COLO668 (cell line): Measurements from ENCODE around the gene CD40LG.

Experiments
- DNase-seq: peaks from one replicate; lab custom pipeline; 2025; ENCODE audit not compliant: unreplicated experiment; lab: John Stamatoyannopoulos, UW

Gene CD40LG

DNA sequence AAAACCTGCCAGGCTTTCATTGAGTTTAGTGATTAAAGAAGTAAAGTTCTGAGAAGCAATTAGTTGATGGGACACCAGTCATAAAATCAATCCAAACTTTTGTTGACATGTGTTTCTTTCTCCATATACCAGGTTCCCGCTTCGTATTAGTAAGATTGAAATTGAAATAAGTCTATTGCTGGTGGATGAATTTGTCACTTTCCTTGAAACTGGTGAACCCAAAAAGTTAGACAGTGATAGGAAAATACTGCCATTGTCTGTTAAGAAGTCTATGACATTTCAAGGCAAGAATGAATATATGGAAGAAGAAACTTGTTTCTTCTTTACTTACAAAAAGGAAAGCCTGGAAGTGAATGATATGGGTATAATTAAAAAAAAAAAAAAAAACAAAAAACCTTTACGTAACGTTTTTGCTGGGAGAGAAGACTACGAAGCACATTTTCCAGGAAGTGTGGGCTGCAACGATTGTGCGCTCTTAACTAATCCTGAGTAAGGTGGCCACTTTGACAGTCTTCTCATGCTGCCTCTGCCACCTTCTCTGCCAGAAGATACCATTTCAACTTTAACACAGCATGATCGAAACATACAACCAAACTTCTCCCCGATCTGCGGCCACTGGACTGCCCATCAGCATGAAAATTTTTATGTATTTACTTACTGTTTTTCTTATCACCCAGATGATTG lies at the start of gene CD40LG:
TSS of gene CD40LG (plus strand) at position 482 of the 684 bp plus-strand sequence. CDS start at position 573, 91 bp downstream.
- no peak for DNase-seq

DNA sequence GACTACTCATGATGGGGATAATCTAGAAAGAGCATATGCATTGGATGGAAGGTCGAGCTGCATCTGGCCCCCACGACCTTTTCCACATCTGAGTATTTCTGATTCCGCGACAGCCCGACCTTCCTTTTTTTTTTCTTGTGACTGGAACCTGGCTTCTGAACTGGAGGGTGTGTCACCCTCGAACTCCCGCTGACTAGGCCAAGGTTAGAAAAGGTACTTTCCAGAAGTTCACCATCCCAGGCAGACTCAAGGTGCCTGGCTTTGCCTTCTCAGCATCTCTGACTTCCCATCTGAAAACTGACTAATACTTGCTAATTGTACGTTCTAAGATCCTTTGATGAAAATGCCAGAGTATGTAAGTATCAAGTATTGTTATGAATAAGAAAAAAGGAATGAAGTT lies 49.3 kb upstream of the CD40LG start:
- no peak for DNase-seq

- DNase-seq: no peak
Observed at GRCh38 chrX:136600059-136600458, 47.9 kb upstream of the CD40LG start.

DNA sequence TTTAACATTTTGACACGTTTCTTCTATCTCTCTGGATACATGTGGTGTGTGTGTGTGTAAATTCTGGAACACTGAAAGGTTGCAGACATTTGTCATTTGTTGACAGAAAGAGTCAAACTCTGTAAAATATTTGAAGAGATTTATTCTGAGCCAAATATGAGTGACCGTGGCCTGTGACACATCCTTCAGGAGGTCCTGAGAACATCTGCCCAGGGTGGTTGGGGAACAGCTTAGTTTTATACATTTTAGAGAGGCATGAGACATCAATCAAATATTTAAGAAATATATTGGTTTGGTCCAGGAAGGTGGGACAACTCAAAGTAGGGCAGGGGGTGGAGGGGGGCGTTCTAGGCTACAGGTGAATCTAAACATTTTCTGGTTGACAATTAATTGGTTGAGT lies 40.7 kb upstream of the CD40LG start:
- no peak for DNase-seq

DNA sequence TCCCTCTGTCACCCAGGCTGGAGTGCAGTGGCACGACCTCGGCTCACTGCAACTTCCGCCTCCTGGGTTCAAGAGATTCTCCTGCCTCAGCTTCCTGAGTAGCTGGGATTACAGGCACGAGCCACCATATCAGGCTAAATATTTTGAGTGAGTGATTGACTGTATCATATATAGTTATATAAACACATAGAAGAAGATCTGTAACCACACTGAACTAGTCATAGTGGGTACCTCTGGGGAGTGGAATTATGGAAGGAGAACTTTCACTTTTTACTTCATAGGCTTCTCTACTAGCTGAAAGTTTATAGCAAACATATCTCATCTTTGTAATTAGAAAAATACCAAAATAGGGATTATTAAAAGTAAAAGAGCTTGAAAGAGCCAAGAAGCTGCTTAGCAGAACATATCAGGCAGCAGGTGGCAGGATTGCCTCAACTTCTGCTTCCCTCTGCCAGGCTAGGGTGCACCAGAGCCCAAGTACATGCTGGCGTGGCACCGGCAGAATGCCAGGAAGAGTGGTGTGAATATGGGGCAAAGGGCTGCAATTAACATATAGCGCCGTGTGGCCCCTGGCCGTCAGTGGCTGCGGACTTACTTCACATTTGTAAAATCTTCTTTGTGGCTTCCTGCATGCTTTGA lies 39.5 kb upstream of the CD40LG start:
- peak; percentile 0 for DNase-seq

- no peak for DNase-seq
Observed at GRCh38 chrX:136616987-136617685, 30.8 kb upstream of the CD40LG start.

GRCh38 chrX:136619899-136620505 lies 28.0 kb upstream of the CD40LG start:
- no peak for DNase-seq

- DNase-seq: no peak
Observed at GRCh38 chrX:136620780-136621179, 27.2 kb upstream of the CD40LG start.

DNA sequence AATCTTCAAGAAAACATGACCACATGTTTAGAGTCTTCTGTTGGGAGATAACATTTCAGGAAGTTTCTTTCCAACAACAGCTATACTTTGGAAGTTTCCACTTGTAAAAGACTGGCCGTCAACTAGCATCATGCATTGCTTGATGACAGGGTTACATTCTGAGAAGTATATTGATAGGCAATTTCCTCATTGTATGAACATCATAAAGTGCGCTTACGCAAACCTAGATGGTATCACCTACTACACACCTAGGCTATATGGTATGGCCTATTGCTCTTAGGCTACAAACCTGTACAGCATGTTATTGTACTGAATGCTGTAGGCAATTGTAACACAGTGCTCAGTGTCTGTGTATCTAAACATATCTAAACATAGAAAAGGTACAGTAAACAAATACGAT lies 25.4 kb upstream of the CD40LG start:
- no peak for DNase-seq

DNA sequence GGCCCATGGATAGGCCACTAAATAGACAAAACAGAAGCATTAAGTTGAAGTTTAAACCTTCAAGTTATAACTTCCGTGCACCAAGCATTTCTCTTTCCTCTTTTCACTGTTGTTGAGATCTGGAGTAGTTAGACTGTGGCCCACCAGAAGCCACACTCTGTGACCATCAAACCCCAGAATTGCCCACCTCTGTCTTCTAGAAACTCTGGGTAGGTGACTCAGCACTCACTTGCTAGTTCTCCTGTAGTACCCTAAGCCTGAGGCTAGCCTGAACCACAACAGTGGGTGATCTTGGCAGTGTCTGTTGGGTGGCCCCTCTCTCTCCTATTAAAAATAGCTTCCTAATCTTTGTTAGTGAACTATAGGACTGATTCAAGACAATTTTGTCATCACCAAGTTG lies 24.6 kb upstream of the CD40LG start:
- DNase-seq: no peak

DNA sequence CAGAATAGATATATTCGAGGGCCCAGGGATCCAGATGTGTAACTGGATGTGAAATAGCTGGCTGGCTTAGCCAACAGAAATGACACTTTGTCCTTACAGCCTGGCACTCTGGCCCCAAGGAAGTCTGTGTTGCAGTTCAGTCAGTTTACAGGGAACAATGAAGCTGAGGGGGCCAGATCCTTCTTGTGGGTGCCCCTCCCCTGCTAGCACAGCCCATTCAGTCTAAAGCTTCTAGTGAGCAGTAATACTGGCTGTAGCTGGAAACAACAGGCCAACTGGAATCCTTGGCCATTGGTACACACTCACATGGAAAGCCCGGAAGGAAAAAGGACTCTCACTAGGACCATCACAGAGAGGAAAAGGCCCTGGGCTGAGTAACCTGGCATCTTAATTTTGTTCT lies 22.7 kb upstream of the CD40LG start:
- no peak for DNase-seq

- DNase-seq: no peak
Observed at GRCh38 chrX:136626237-136626636, 21.7 kb upstream of the CD40LG start.

DNA sequence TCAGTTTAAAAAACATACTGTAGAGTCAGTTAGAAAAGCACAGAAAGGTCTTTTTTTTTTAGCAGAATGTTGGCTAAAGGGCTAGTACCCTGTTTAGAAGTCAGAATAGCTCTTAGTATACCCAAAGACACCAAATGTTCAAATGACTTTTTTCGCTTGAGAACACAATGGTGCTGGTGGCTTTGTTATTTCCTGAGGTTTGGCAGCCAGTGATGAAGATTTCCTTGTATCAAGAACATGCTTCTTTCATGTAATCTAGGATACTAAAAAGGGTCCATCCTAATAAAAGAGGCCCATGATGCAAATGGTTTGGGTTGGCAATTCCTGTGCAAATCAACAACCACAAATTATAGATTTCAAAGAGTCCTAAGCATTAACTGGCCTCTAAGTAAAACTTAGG lies 21.1 kb upstream of the CD40LG start:
- no peak for DNase-seq

GRCh38 chrX:136627409-136627808 lies 20.5 kb upstream of the CD40LG start:
- DNase-seq: no peak

DNA sequence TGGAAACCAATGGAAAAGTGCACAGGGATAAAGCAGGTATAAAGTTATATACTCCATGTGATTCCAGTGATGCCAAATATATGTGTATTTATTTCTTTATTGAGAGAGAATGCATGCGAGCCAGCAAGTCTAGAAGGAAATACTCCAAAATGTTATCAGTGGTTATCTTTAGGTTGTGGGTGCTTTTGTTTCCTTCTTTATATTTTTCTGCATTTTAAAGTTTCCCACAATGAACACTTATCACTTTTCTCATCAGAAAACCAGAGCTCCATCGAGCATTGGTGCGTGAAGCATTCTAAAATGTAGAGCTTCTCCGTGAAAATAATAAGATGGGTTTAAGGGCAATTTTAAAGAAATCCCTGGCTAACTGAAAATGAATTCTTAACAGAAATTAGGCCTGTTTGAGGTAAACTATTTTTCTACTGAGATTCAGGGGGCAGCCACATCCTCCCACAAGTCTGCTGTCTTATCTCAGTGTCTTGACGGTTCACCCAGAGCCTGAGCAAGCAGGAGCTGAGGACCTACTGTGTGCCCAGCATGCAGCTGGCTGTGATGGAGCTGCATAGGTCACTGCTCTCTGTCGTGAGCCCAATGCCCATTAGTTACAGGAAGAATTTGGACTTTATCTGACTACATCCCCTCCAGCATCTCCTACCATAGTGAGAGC lies 18.7 kb upstream of the CD40LG start:
- DNase-seq: no peak

DNA sequence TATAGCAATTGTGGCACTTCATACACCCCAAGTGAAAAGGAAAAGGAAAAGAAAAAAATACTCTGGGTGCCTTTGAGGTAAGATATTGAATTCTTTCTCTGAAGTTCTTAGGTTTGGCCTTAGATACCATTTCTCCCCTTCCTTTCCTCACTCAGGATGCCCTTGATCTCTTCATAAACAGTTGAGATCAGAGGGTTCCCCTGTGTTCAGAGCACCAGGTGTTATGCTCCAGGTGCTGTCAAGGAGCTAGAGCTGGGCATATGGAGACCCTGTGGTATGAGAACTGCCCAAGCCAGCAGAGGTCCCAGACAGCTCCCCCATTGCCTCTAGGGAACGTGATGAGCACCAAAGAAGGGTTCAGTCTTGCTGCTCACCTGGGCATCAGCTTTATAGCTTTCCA lies 17.1 kb upstream of the CD40LG start:
- no peak for DNase-seq

DNA sequence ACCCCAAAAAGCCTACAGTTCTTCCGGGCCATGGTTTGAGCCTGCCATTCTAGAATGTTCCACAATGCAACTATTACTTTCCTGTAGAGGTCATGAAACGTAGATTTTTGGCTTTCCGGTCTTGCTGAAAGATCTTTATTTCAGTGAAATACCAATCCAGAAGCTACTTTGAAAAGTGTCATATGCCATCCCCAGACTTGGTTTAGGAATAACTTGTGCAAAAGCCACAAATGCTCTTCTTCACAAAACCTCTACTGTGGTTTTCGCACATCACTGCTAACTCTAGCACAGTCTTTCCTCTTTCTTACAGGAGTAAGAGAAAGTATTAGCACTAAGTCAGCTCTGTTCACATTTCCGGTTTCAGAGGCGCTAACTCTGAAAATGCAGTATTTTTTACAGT lies 12.7 kb upstream of the CD40LG start:
- DNase-seq: no peak

- no peak for DNase-seq
Observed at GRCh38 chrX:136636121-136636520, 11.8 kb upstream of the CD40LG start.

- DNase-seq: no peak
Observed at GRCh38 chrX:136639506-136640176, 8.3 kb upstream of the CD40LG start.

DNA sequence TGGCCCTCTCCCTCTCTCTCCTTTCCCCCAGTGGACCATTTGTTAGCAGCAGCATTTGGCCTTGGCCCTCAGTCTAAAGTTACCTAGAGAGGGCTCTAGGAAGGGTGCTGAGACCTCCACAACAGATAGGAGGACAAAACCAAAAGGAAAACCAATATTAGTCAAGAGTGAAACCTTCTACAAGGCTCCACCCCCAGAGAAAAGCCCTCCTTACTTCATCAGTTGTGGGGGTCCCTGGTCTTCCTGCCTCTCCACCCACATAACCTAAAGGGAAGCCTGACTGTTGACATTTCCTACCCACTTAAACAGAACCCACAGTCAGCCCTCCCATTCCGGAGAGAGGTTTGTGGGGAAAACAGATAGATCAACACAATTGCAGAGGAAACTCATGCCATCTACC lies 4.7 kb upstream of the CD40LG start:
- DNase-seq: no peak
